ENCODE data around the gene NXF3. TPM values are rescaled to one million over a fixed set of nuclear protein-coding genes. Genes with fewer than 3 reads are reported as not detected.
"Not testable (repeated sequence)": the region's sequence is repeated elsewhere in the genome, so short reads cannot be mapped to it uniquely, and the experiment has no call there.

NXF3 gene
- total RNA-seq, 1 donor from 2014 or later, result not detected

GRCh38 chrX:103051260-103051789 is 41.6 kb downstream of the NXF3 start:
- intact Hi-C loops (cut with micrococcal nuclease), result no loop called here

- intact Hi-C loops (cut with micrococcal nuclease), result not testable (repeated sequence)
These were observed 59.6 kb downstream of the NXF3 start for GRCh38 chrX:103033371-103033770.

Other genes with a start within 250 kb of the NXF3 start
- 0.34 TPM in 1 of 2 replicates, not detected in the other for gene RAB40AL, start 155.9 kb downstream of the NXF3 start, total RNA-seq
- not detected in 2 replicates for gene BEX1, start 29.0 kb downstream of the NXF3 start, total RNA-seq
- gene BEX4, start 122.0 kb upstream of the NXF3 start, total RNA-seq, result 6.4 and 7.8 TPM in 2 replicates
- 27.8 and 30.0 TPM in 2 replicates for gene TCEAL8, start 162.0 kb upstream of the NXF3 start, total RNA-seq
- gene TCEAL5, start 183.6 kb upstream of the NXF3 start, total RNA-seq, result not detected in 2 replicates
- 3.9 and 4.2 TPM in 2 replicates for gene BEX2, start 217.8 kb upstream of the NXF3 start, total RNA-seq
- not detected in 2 replicates for gene TCEAL7, start 237.1 kb upstream of the NXF3 start, total RNA-seq

Data from T-helper 1 cell treated with Interleukin-12 subunit alpha and Interleukin-12 subunit beta and Interleukin-4 antibody, amounts not matched to agents 30 ng/mL and 1 ng/mL, for 36 hours (primary cell).